ENCODE measurements around the gene MILR1.
"Not testable (repeated sequence)": the region's sequence is repeated elsewhere in the genome, so short reads cannot be mapped to it uniquely, and the experiment has no call there.

Gene MILR1

GRCh38 chr17:64437944-64438525 lies 10.9 kb upstream of the MILR1 start:
- TF ChIP-seq CTCF (IDR thresholded peaks at IDR 0.05; ENCODE audit: low read depth, low read length): no peak
- H3K4me1 ChIP-seq: no peaks in the 10 kb centered on the region
- DNase-seq: no peak
- no peaks in the 10 kb centered on the region for H3K9me3 ChIP-seq
- no peaks in the 10 kb centered on the region for H3K36me3 ChIP-seq
- no peak overlapping the region for H3K4me3 ChIP-seq (ENCODE audit: low read depth, low read length)
- no peaks in the 10 kb centered on the region for H3K27me3 ChIP-seq

GRCh38 chr17:64439521-64439920 lies 9.4 kb upstream of the MILR1 start:
- not testable (repeated sequence) for H3K27me3 ChIP-seq; H3K4me1 ChIP-seq; DNase-seq; H3K4me3 ChIP-seq (ENCODE audit: low read depth, low read length); H3K36me3 ChIP-seq; H3K9me3 ChIP-seq

- no peaks in the 10 kb centered on the region for H3K36me3 ChIP-seq
- H3K4me3 ChIP-seq (ENCODE audit: low read depth, low read length): no peak overlapping the region
- no peak for TF ChIP-seq CTCF (IDR thresholded peaks at IDR 0.05; ENCODE audit: low read depth, low read length)
- no peaks in the 10 kb centered on the region for H3K4me1 ChIP-seq
- no peaks in the 10 kb centered on the region for H3K9me3 ChIP-seq
- H3K27me3 ChIP-seq: no peaks in the 10 kb centered on the region
- DNase-seq: no peak
Observed at GRCh38 chr17:64439956-64440355, 9.0 kb upstream of the MILR1 start.

DNA sequence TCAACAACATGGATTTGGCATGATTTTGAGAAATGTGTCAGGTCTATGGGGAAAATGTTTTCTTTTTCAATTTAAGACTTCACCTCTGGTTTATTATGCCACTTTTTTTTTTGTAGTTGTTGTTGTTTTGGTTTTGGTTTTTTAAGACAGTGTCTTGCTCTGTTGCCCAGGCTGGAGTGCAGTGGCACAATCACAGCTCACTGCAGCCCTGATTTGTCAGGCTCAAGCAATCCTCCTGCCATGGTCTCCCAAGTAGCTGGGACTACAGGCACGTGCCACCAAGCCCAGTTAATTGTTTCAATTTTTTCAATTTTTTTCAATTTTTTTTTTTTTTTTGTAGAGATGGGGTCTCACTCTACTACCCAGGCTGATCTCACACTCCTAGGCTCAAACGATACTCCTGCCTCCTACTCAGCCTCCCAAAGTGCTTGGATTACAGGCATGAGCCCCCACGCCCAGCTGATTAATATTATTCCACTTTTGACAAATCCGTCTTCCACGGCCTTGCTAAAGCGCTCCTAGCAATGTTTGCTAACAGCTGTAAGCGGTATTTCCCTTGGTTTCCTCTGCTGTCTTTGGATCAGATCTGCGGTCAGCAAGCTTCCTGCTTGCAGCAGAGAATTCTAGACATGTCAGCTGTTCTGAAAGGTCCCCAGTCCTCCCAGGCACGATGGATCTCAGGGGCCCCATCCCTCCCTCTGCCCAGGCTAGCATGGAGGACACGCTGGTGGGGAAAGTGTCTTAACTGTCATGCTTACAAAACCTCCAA lies 7.0 kb upstream of the MILR1 start:
- DNase-seq: no peak
- TF ChIP-seq CTCF (IDR thresholded peaks at IDR 0.05; ENCODE audit: low read depth, low read length): no peak

DNA sequence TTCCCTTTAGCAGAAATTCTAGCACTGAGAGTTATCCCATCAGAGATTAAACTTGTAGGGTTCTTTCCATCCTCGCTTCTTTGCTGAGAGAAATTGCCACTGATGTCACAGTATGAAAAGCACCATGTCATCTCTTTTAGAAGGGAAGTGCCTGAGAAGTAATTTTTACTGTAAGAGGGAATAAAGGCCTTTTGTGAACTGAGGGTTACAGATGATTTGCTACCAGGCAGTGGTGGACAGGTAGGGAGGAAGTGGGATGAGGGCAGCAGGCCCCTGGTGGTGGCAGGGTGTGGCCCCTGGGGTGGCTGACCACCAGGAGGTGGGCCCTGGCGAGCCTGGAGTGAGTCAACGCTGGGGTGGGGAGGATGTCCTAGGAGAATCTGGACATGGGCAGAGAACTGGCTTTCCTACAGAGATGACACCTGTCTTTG lies 6.4 kb upstream of the MILR1 start:
- Histone ChIP-seq H3K36me3 (no peaks in the 10 kb centered on the region), H3K4me1 (no peaks in the 10 kb centered on the region), H3K9me3 (no peaks in the 10 kb centered on the region), H3K4me3 (ENCODE audit: low read depth, low read length) (no peak overlapping the region), H3K27me3 (no peaks in the 10 kb centered on the region)
- DNase-seq: no peak
- no peak for TF ChIP-seq CTCF (IDR thresholded peaks at IDR 0.05; ENCODE audit: low read depth, low read length)

More for the DNA sequence above, 7.0 kb upstream of the MILR1 start:
- Histone ChIP-seq H3K36me3 (no peaks in the 10 kb centered on the region), H3K4me3 (ENCODE audit: low read depth, low read length) (no peak overlapping the region), H3K27me3 (no peaks in the 10 kb centered on the region), H3K4me1 (no peaks in the 10 kb centered on the region), H3K9me3 (no peaks in the 10 kb centered on the region)

GRCh38 chr17:64443086-64443760 lies 5.7 kb upstream of the MILR1 start:
- no peak for DNase-seq
- no peaks in the 10 kb centered on the region for H3K36me3 ChIP-seq
- no peak overlapping the region for H3K4me3 ChIP-seq (ENCODE audit: low read depth, low read length)
- no peaks in the 10 kb centered on the region for H3K27me3 ChIP-seq
- H3K9me3 ChIP-seq: no peaks in the 10 kb centered on the region
- no peak for TF ChIP-seq CTCF (IDR thresholded peaks at IDR 0.05; ENCODE audit: low read depth, low read length)
- H3K4me1 ChIP-seq: no peaks in the 10 kb centered on the region

Measured in BE2C (cell line).